HG03159 (cell line): Measurements from ENCODE around the gene TM7SF2.
"Not testable (repeated sequence)": the region's sequence is repeated elsewhere in the genome, so short reads cannot be mapped to it uniquely, and the experiment has no call there.

Experiments used
- ATAC-seq: cut with Tn5 transposase; IDR thresholded peaks from one replicate; pipeline ENCODE4 v1.9.1; 2021; ENCODE audit warnings: mild to moderate bottlenecking, moderate library complexity; ENCODE audit not compliant: unreplicated experiment

The TM7SF2 gene

GRCh38 chr11:65128182-65129145 lies 16.8 kb downstream of the TM7SF2 start:
- no peak for ATAC-seq

- no peak for ATAC-seq
Measured at GRCh38 chr11:65129649-65130441, 18.2 kb downstream of the TM7SF2 start.

- ATAC-seq: no peak
Measured at GRCh38 chr11:65130631-65131416, 19.2 kb downstream of the TM7SF2 start.

GRCh38 chr11:65131417-65131776 lies 19.7 kb downstream of the TM7SF2 start:
- ATAC-seq: no peak

GRCh38 chr11:65131895-65132237 lies 20.2 kb downstream of the TM7SF2 start:
- no peak for ATAC-seq

GRCh38 chr11:65132238-65132987 lies 20.7 kb downstream of the TM7SF2 start:
- ATAC-seq: no peak

GRCh38 chr11:65132988-65133700 lies 21.5 kb downstream of the TM7SF2 start:
- no peak for ATAC-seq

- ATAC-seq: no peak
Measured at GRCh38 chr11:65133724-65134123, 22.1 kb downstream of the TM7SF2 start.

GRCh38 chr11:65134240-65134951 lies 22.7 kb downstream of the TM7SF2 start, which contains the start of gene SYVN1:
SYVN1 (minus strand) TSS chr11:65134519; CDS start chr11:65133601, 918 bp downstream.
- ATAC-seq: peak; percentile 53

GRCh38 chr11:65134952-65135632 lies 23.4 kb downstream of the TM7SF2 start:
- ATAC-seq: peak; percentile 69

GRCh38 chr11:65135633-65136145 lies 24.0 kb downstream of the TM7SF2 start:
- ATAC-seq: no peak

- no peak for ATAC-seq
Measured at GRCh38 chr11:65136515-65137096, 24.9 kb downstream of the TM7SF2 start.

- no peak for ATAC-seq
Measured at GRCh38 chr11:65141896-65142494, 30.3 kb downstream of the TM7SF2 start.

- no peak for ATAC-seq
Measured at GRCh38 chr11:65147352-65148075, 35.8 kb downstream of the TM7SF2 start.

- ATAC-seq: no peak
Measured at GRCh38 chr11:65148657-65149056, 37.0 kb downstream of the TM7SF2 start.

GRCh38 chr11:65150131-65150508 lies 38.4 kb downstream of the TM7SF2 start:
- not testable (repeated sequence) for ATAC-seq
